Peyer's patch (tissue), 4 donors: ENCODE results near the gene ZCCHC14.

Source experiments
- POLR2A ChIP-seq, 2 donors: fragments of 450-650 bp; IDR thresholded peaks; one replicate each; pipeline ENCODE4 v1.5.1; 2017; ENCODE audit warnings: antibody characterized with exemption in 2 of 2, mild to moderate bottlenecking in 2 of 2, moderate library complexity in 2 of 2
- TF ChIP-seq, protein P1 (sequence below), 6 experiments: fragments of 450-650 bp in 4 of 6; fragments of 200-600 bp in 2 of 6; sonication (generic) in 1 of 6; IDR thresholded peaks; one replicate each; pipeline ENCODE4 v1.5.1; 2017 to 2019; ENCODE audit warnings: antibody characterized with exemption in 6 of 6, mild to moderate bottlenecking in 3 of 6, moderate library complexity in 1 of 6

DNA sequence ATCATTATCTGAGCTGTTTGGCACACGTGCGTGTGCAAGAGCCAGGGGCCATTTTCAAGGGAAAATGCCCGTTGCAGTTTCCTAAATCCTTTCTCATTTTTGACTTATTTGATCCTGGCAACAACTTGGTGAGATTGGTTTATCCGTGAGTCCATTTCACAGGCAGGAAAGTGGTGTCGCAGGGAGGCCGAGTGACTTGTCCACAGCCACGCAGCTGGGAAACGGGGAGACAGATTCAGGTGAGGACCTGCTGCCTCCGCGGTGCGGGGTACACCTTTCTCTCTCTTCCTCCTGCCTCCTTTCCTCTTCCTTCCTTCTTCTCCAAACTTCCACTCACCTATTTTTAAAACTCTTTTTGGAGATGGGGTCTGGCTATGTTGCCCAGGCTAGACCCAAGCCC lies 46.3 kb upstream of the ZCCHC14 start:
- TF ChIP-seq, protein P1, sequence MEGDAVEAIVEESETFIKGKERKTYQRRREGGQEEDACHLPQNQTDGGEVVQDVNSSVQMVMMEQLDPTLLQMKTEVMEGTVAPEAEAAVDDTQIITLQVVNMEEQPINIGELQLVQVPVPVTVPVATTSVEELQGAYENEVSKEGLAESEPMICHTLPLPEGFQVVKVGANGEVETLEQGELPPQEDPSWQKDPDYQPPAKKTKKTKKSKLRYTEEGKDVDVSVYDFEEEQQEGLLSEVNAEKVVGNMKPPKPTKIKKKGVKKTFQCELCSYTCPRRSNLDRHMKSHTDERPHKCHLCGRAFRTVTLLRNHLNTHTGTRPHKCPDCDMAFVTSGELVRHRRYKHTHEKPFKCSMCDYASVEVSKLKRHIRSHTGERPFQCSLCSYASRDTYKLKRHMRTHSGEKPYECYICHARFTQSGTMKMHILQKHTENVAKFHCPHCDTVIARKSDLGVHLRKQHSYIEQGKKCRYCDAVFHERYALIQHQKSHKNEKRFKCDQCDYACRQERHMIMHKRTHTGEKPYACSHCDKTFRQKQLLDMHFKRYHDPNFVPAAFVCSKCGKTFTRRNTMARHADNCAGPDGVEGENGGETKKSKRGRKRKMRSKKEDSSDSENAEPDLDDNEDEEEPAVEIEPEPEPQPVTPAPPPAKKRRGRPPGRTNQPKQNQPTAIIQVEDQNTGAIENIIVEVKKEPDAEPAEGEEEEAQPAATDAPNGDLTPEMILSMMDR (IDR thresholded peaks at IDR 0.05): no peak
- TF ChIP-seq POLR2A (IDR thresholded peaks at IDR 0.05): no peak
